ENCODE data around the gene RAD50.

The RAD50 gene

DNA sequence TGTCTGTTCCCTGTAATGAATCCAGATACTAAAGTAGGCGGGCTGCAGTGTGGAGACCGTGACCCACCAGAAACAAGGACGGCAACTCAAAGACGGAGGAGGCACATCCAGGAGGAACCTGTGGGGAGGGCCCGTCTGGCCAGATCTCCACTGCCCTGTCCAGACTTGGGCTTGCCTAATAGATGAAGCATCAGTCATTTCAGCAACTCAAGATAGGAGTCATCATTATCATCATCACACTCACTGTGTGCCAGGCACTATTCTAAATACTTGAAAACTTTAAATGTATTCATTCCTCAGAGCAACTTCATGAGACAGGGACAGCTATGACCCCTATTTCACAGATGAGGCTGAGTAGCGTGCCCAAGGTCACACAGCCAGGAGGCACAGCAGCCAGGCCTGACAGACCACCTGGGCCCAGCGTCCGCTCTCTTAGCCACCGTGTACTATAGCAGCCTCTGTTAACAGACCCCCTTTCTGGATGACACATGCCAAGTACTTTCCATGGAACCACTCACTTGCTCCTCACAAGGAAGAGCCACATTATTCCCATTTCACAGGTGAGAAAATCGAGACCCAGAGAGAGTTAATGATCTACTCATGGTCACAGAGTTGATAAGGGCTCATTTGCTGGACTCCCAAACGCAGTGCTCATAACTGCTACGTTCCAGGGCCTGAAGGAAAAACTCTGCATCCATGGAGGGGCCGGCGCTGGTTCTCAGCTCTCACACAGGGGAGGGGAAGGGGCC lies 112.1 kb downstream of the RAD50 start:
- no peak for ATAC-seq
- TF ChIP-seq ZNF8 (CRISPR knock-in tag; IDR thresholded peaks at IDR 0.05) (no peak), TCF4 (CRISPR knock-in tag; IDR thresholded peaks at IDR 0.05; ENCODE audit: borderline replicate concordance) (no peak), ZFP30 (CRISPR knock-in tag; IDR thresholded peaks at IDR 0.05) (no peak), CSDC2 (CRISPR knock-in tag; IDR thresholded peaks at IDR 0.05) (no peak), ZNF70 (CRISPR knock-in tag; IDR thresholded peaks at IDR 0.05) (no peak), ZFP3 (CRISPR knock-in tag; IDR thresholded peaks at IDR 0.05) (no peak), SNAI2 (CRISPR knock-in tag; IDR thresholded peaks at IDR 0.05) (no peak), OSR1 (CRISPR knock-in tag; IDR thresholded peaks at IDR 0.05) (no peak)
- TF ChIP-seq, protein P1, sequence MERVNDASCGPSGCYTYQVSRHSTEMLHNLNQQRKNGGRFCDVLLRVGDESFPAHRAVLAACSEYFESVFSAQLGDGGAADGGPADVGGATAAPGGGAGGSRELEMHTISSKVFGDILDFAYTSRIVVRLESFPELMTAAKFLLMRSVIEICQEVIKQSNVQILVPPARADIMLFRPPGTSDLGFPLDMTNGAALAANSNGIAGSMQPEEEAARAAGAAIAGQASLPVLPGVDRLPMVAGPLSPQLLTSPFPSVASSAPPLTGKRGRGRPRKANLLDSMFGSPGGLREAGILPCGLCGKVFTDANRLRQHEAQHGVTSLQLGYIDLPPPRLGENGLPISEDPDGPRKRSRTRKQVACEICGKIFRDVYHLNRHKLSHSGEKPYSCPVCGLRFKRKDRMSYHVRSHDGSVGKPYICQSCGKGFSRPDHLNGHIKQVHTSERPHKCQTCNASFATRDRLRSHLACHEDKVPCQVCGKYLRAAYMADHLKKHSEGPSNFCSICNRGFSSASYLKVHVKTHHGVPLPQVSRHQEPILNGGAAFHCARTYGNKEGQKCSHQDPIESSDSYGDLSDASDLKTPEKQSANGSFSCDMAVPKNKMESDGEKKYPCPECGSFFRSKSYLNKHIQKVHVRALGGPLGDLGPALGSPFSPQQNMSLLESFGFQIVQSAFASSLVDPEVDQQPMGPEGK (CRISPR knock-in tag; IDR thresholded peaks at IDR 0.05; ENCODE audit: borderline replicate concordance), result no peak

DNA sequence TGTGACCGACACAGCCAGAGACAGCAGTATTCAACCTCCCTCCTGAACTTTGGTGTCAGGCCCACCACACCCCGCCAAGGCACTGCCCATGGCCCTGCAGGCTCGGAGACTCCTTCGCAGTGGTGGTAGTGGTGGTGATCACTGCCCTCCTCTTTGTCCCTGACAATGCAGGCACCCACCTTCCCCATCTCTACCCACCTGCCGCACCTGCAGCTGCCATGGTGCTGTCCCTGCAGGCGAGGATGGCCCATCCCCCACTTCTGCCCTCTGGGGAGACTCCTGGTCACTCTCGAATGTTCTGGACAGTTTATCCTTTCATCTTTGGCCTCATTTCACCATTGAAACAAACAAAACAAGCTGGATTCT lies 112.7 kb downstream of the RAD50 start:
- TF ChIP-seq BACH2 (CRISPR knock-in tag; IDR thresholded peaks at IDR 0.05; ENCODE audit: borderline replicate concordance), result no peak
- TF ChIP-seq ZNF8 (CRISPR knock-in tag; IDR thresholded peaks at IDR 0.05), result no peak
- TF ChIP-seq TOX (CRISPR knock-in tag; IDR thresholded peaks at IDR 0.05; ENCODE audit: borderline replicate concordance), result no peak
- no peak for TF ChIP-seq ZNF565 (CRISPR knock-in tag; conservative IDR thresholded peaks at IDR 0.05; ENCODE audit: low read depth)
- TF ChIP-seq, protein P2, sequence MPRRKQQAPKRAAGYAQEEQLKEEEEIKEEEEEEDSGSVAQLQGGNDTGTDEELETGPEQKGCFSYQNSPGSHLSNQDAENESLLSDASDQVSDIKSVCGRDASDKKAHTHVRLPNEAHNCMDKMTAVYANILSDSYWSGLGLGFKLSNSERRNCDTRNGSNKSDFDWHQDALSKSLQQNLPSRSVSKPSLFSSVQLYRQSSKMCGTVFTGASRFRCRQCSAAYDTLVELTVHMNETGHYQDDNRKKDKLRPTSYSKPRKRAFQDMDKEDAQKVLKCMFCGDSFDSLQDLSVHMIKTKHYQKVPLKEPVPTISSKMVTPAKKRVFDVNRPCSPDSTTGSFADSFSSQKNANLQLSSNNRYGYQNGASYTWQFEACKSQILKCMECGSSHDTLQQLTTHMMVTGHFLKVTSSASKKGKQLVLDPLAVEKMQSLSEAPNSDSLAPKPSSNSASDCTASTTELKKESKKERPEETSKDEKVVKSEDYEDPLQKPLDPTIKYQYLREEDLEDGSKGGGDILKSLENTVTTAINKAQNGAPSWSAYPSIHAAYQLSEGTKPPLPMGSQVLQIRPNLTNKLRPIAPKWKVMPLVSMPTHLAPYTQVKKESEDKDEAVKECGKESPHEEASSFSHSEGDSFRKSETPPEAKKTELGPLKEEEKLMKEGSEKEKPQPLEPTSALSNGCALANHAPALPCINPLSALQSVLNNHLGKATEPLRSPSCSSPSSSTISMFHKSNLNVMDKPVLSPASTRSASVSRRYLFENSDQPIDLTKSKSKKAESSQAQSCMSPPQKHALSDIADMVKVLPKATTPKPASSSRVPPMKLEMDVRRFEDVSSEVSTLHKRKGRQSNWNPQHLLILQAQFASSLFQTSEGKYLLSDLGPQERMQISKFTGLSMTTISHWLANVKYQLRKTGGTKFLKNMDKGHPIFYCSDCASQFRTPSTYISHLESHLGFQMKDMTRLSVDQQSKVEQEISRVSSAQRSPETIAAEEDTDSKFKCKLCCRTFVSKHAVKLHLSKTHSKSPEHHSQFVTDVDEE (CRISPR knock-in tag; IDR thresholded peaks at IDR 0.05), result no peak
- ATAC-seq, result no peak

DNA sequence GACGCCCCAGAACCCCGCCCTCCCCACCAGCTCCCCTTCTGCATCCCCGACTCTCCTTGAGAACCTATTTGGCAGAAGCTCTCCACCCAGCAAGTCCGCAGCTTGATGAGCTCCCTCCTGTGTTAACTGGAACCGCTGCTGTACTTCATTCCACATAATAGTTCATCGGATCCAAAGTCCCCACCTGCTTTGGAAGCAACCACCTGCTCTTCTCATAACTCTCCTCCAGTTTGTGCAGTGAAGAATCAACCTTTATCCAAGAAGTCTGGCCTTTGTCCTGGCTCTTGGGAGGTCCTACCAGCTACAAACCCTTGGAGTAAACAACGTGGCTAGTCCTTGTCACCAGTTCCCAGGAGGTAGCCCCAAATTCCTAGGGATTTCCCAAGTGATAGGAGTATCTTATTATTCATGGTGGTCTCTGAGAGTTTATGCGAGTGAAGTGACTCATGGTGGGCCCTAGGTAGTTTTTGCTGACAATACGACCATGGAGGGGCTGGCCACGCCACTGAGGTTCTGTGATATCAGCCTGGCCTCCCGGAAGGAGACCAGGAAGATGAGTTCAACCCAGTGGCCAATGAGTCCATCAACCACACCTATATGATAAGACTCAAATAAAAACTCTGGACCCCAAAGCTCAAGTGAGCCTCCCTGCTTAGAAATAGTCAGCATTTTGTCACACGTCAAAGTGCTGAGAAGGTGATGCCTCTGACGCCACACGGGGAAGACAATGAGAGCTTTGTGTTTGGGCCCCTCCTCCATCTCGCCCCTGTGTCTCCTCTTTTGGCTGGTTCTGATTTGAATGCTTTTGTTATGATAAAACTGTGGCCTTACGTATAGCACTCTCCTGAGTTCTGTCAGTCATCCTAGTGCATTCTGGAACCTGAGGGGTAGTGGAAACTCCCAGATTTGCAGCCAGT lies 113.4 kb downstream of the RAD50 start:
- no peak for ATAC-seq
- TF ChIP-seq ZFP3 (CRISPR knock-in tag; IDR thresholded peaks at IDR 0.05) (no peak), GLIS3 (CRISPR knock-in tag; IDR thresholded peaks at IDR 0.05) (no peak), CSDC2 (CRISPR knock-in tag; IDR thresholded peaks at IDR 0.05) (no peak), ARNTL (CRISPR knock-in tag; IDR thresholded peaks at IDR 0.05; ENCODE audit: borderline replicate concordance, low read depth) (no peak), ZC3H10 (CRISPR knock-in tag; IDR thresholded peaks at IDR 0.05) (no peak), SNAI2 (CRISPR knock-in tag; IDR thresholded peaks at IDR 0.05) (no peak)

- ATAC-seq, result no peak
- TF ChIP-seq ZNF8 (CRISPR knock-in tag; IDR thresholded peaks at IDR 0.05) (no peak), TOX (CRISPR knock-in tag; IDR thresholded peaks at IDR 0.05; ENCODE audit: borderline replicate concordance) (no peak), ISL1 (CRISPR knock-in tag; IDR thresholded peaks at IDR 0.05) (no peak)
- TF ChIP-seq, protein P3, sequence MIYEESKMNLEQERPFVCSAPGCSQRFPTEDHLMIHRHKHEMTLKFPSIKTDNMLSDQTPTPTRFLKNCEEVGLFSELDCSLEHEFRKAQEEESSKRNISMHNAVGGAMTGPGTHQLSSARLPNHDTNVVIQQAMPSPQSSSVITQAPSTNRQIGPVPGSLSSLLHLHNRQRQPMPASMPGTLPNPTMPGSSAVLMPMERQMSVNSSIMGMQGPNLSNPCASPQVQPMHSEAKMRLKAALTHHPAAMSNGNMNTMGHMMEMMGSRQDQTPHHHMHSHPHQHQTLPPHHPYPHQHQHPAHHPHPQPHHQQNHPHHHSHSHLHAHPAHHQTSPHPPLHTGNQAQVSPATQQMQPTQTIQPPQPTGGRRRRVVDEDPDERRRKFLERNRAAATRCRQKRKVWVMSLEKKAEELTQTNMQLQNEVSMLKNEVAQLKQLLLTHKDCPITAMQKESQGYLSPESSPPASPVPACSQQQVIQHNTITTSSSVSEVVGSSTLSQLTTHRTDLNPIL (CRISPR knock-in tag; IDR thresholded peaks at IDR 0.05; ENCODE audit: low read depth), result no peak
These were observed 114.2 kb downstream of the RAD50 start for GRCh38 chr5:132671000-132671399.

- no peak for ATAC-seq
- TF ChIP-seq GLIS3 (CRISPR knock-in tag; IDR thresholded peaks at IDR 0.05), result no peak
- TF ChIP-seq RARB (CRISPR knock-in tag; IDR thresholded peaks at IDR 0.05), result no peak
- TF ChIP-seq TOX (CRISPR knock-in tag; IDR thresholded peaks at IDR 0.05; ENCODE audit: borderline replicate concordance), result no peak
- TF ChIP-seq ESRRG (CRISPR knock-in tag; IDR thresholded peaks at IDR 0.05), result no peak
- TF ChIP-seq POU6F1 (CRISPR knock-in tag; IDR thresholded peaks at IDR 0.05; ENCODE audit: borderline replicate concordance, low read depth), result no peak
- TF ChIP-seq CSRNP3 (CRISPR knock-in tag; IDR thresholded peaks at IDR 0.05), result no peak
These were observed 116.7 kb downstream of the RAD50 start for GRCh38 chr5:132673488-132673887.

Data from SK-N-SH treated with all-trans-retinoic acid at 6 μM for 48 hours (cell line).